ENCODE results near the gene CDC42. TPM values are rescaled to one million over a fixed set of nuclear protein-coding genes. Genes with fewer than 3 reads are reported as not detected.
"Not testable (repeated sequence)": the region's sequence is repeated elsewhere in the genome, so short reads cannot be mapped to it uniquely, and the experiment has no call there.

CDC42 gene
- total RNA-seq, 1 experiment from 2014 or later = 171 TPM

GRCh38 chr1:22005261-22006149 lies 47.0 kb upstream of the CDC42 start:
- POLR2A ChIA-PET = not testable (repeated sequence)
- CTCF ChIA-PET = interaction anchor here (0.6 to 1.0 kb wide), 3 partner anchors 23 to 27 kb away, joined by 3 to 4 read pairs (median 3); no protein-coding TSS in a partner anchor

GRCh38 chr1:22006736-22007135 lies 45.8 kb upstream of the CDC42 start:
- H3K4me1 Mint-ChIP-seq; H3K27me3 Mint-ChIP-seq (ENCODE audit: low read depth); H3K9me3 Mint-ChIP-seq; POLR2A ChIA-PET; ATAC-seq; H3K27ac Mint-ChIP-seq; H3K36me3 Mint-ChIP-seq; H3K4me3 Mint-ChIP-seq; DNase-seq (ENCODE audit: low spot score): not testable (repeated sequence)
- CTCF ChIA-PET = interaction anchor here (1.0 kb wide), 1 partner anchor 26 kb away, joined by 4 read pairs; no protein-coding TSS in a partner anchor

More at GRCh38 chr1:22005261-22006149, 47.0 kb upstream of the CDC42 start:
- not testable (repeated sequence) for H3K4me1 Mint-ChIP-seq; H3K36me3 Mint-ChIP-seq; H3K4me3 Mint-ChIP-seq; H3K27me3 Mint-ChIP-seq (ENCODE audit: low read depth); H3K9me3 Mint-ChIP-seq; H3K27ac Mint-ChIP-seq
- ATAC-seq = peak; percentile 97
- TF ChIP-seq CTCF (IDR thresholded peaks at IDR 0.05) = peak; percentile 49
- peak; percentile 77 for DNase-seq (ENCODE audit: low spot score)

- not testable (repeated sequence) for H3K4me3 Mint-ChIP-seq
Observed at GRCh38 chr1:22007262-22007661, 45.2 kb upstream of the CDC42 start.

GRCh38 chr1:22009566-22009965 lies 42.9 kb upstream of the CDC42 start:
- H3K4me1 Mint-ChIP-seq; H3K9me3 Mint-ChIP-seq; H3K27ac Mint-ChIP-seq; H3K27me3 Mint-ChIP-seq (ENCODE audit: low read depth); ATAC-seq; H3K4me3 Mint-ChIP-seq; CTCF ChIA-PET; H3K36me3 Mint-ChIP-seq; DNase-seq (ENCODE audit: low spot score); POLR2A ChIA-PET: not testable (repeated sequence)

More at GRCh38 chr1:22007262-22007661, 45.2 kb upstream of the CDC42 start:
- DNase-seq (ENCODE audit: low spot score); H3K4me1 Mint-ChIP-seq; H3K27me3 Mint-ChIP-seq (ENCODE audit: low read depth); CTCF ChIA-PET; H3K36me3 Mint-ChIP-seq; POLR2A ChIA-PET; H3K9me3 Mint-ChIP-seq; ATAC-seq; H3K27ac Mint-ChIP-seq: not testable (repeated sequence)

- H3K36me3 Mint-ChIP-seq; CTCF ChIA-PET; H3K4me3 Mint-ChIP-seq; H3K27me3 Mint-ChIP-seq (ENCODE audit: low read depth); DNase-seq (ENCODE audit: low spot score); H3K27ac Mint-ChIP-seq; ATAC-seq; POLR2A ChIA-PET; H3K9me3 Mint-ChIP-seq; H3K4me1 Mint-ChIP-seq: not testable (repeated sequence)
Observed at GRCh38 chr1:22012752-22013151, 39.8 kb upstream of the CDC42 start.

GRCh38 chr1:22014575-22015206 lies 37.8 kb upstream of the CDC42 start:
- DNase-seq (ENCODE audit: low spot score); H3K27ac Mint-ChIP-seq; CTCF ChIA-PET; H3K9me3 Mint-ChIP-seq; POLR2A ChIA-PET; H3K27me3 Mint-ChIP-seq (ENCODE audit: low read depth); H3K4me3 Mint-ChIP-seq; H3K4me1 Mint-ChIP-seq; H3K36me3 Mint-ChIP-seq; ATAC-seq: not testable (repeated sequence)

- no peaks in the 10 kb centered on the region for H3K36me3 Mint-ChIP-seq
- DNase-seq (ENCODE audit: low spot score) = no peak
- no peaks in the 10 kb centered on the region for H3K9me3 Mint-ChIP-seq
- H3K4me3 Mint-ChIP-seq = no peak overlapping the region
- ChIA-PET CTCF (interaction anchor here (1.0 kb wide), 1 partner anchor 92 kb away, joined by 4 read pairs; no protein-coding TSS in a partner anchor), POLR2A (no interaction called here)
- H3K27me3 Mint-ChIP-seq (ENCODE audit: low read depth) = peaks cover 2% of the 10 kb centered on the region; the same call in 1 of the 2 replicates
- peak; percentile 38; the same call in 1 of the 2 replicates for ATAC-seq
- peaks cover 8% of the 10 kb centered on the region for H3K4me1 Mint-ChIP-seq
- H3K27ac Mint-ChIP-seq = no peak overlapping the region
- no peak for TF ChIP-seq ZNF232 (CRISPR knock-in tag; IDR thresholded peaks at IDR 0.05)
- TF ChIP-seq SP1 (CRISPR knock-in tag; conservative IDR thresholded peaks at IDR 0.05) = no peak
- no peak for TF ChIP-seq ATF6 (CRISPR knock-in tag; IDR thresholded peaks at IDR 0.05)
- TF ChIP-seq ATF3 (CRISPR knock-in tag; conservative IDR thresholded peaks at IDR 0.05) = no peak
- no peak for TF ChIP-seq ZNF121 (CRISPR knock-in tag; IDR thresholded peaks at IDR 0.05)
- no peak for TF ChIP-seq ATF1 (CRISPR knock-in tag; IDR thresholded peaks at IDR 0.05)
- TF ChIP-seq ESRRA (CRISPR knock-in tag; IDR thresholded peaks at IDR 0.05; ENCODE audit: borderline replicate concordance) = no peak
- no peak for TF ChIP-seq FOXP1 (CRISPR knock-in tag; IDR thresholded peaks at IDR 0.05; ENCODE audit: borderline replicate concordance)
Observed at GRCh38 chr1:22018583-22019559, 33.6 kb upstream of the CDC42 start.
